ENCODE measurements around the gene RAB13. TPM values are rescaled to one million over a fixed set of nuclear protein-coding genes. Genes with fewer than 3 reads are reported as not detected.

RAB13 gene
- total and polyA plus RNA-seq, 2 of the 8 experiments (the other 6 are each of a cell fraction or from before 2014, with no cell fraction given) = 70.5 to 157 TPM

DNA sequence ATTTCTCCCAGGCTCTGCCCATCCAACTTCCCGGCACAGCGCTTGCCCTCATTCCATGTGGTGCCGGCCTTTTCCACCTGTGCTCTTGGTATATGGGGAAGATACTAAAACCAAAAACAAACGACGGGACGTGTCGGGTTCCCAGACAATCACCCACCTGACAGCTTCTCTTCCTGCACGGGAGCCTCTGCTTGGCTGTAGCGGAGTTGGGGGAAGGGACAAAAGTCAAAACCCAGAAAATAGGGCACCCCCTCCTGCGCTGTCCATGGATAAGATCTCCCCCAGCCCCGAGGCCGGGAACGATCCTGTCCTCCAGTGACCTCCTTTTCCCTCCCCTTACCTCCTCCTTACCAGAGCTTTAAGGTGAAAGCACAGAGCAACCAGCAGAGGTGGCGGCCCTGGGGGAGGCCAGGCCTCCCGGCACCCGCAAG is 9.3 kb downstream of the RAB13 start:
- Histone ChIP-seq H3K27me3 (replicated peaks in 1 of 4; ENCODE audit: control insufficient read depth in 3 of 4, extremely low read depth in 1 of 4, insufficient read depth in 3 of 4, low read length in 3 of 4) (no peaks in the 10 kb centered on the region), H2BK15ac (ENCODE audit: low read length) (no peak overlapping the region), H3K36me3 (ENCODE audit: control insufficient read depth in 2 of 4, insufficient read depth in 4 of 4, low read length in 3 of 4) (peaks cover 12 to 46% (median 25%) of the 10 kb centered on the region in 4 experiments; a peak in 7 of 8 replicates), H3K4me3 (ENCODE audit: extremely low read depth in 1 of 4, insufficient read depth in 2 of 4, low read depth in 3 of 4, low read length in 4 of 4) (peak overlapping the region; percentile 91 to 99 (median 93)), H3K79me2 (ENCODE audit: control insufficient read depth in 1 of 2, insufficient read depth in 2 of 2, low read length in 2 of 2) (peaks cover 0 to 16% of the 10 kb centered on the region in 2 experiments; a peak in 2 of 4 replicates), H2AK5ac (ENCODE audit: low read depth, low read length) (no peak overlapping the region), H2BK12ac (ENCODE audit: low read depth, low read length) (no peak overlapping the region), H3K4ac (replicated peaks; ENCODE audit: insufficient read length, low read depth, low read length) (no peak overlapping the region), H3K9me3 (ENCODE audit: insufficient read depth in 2 of 2, low read depth in 1 of 2, low read length in 1 of 2) (no peaks in the 10 kb centered on the region), H3K27ac (ENCODE audit: low read depth, low read length) (peak overlapping the region; percentile 66), H4K91ac (replicated peaks; ENCODE audit: insufficient read length, low read length) (peak overlapping the region; percentile 64), H2AFZ (ENCODE audit: low read length) (no peak overlapping the region), H3K14ac (ENCODE audit: insufficient read length) (no peak overlapping the region), H3K4me1 (replicated peaks in 1 of 4; ENCODE audit: control insufficient read depth in 3 of 4, insufficient read depth in 4 of 4, low read length in 3 of 4) (no peaks in the 10 kb centered on the region; a peak in 1 of 7 replicates), H4K20me1 (replicated peaks in 1 of 2; ENCODE audit: control insufficient read depth in 1 of 2, insufficient read depth in 2 of 2, low read length in 2 of 2) (no peaks in the 10 kb centered on the region), H4K8ac (ENCODE audit: extremely low read depth, insufficient read depth, low read length) (peak overlapping the region; percentile 82; the same call in 1 of the 2 replicates), H2BK5ac (ENCODE audit: low read depth, low read length) (peak overlapping the region; percentile 75), H4K5ac (ENCODE audit: insufficient read length, low read depth, low read length) (peak overlapping the region; percentile 78), H3K9ac (replicated peaks in 1 of 4; ENCODE audit: extremely low read depth in 1 of 4, low read depth in 3 of 4, low read length in 3 of 4) (peak overlapping the region; percentile 73 to 84 (median 76)), H3K18ac (ENCODE audit: extremely low read depth, low read length) (peak overlapping the region; percentile 96), H2BK20ac (ENCODE audit: low read length) (no peak overlapping the region), H3K4me2 (ENCODE audit: insufficient read depth in 1 of 2, low read depth in 2 of 2, low read length in 2 of 2) (peak overlapping the region; percentile 93 to 98), H2BK120ac (replicated peaks; ENCODE audit: low read depth, low read length) (no peak overlapping the region), H3K23me2 (ENCODE audit: low read depth, low read length) (peaks cover 12% of the 10 kb centered on the region), H3K56ac (replicated peaks; ENCODE audit: insufficient read length, low read depth, low read length) (peak overlapping the region; percentile 5), H3K79me1 (ENCODE audit: low read depth, low read length) (peaks cover 6% of the 10 kb centered on the region), H3K23ac (ENCODE audit: insufficient read length) (no peak overlapping the region)
- no peak for DNase-seq (ENCODE audit: low read depth in 1 of 2, low spot score in 2 of 2)
- CTCF ChIA-PET (ENCODE audit: partially characterized antibody) = interaction anchor here (1.6 to 3.8 kb wide), 6 partner anchors 10 to 180 kb away, joined by 7 to 29 read pairs (median 11); partner anchors contain the start of genes CREB3L4, RAB13 and SLC39A1
- no peak for FAIRE-seq
- WGBS, 2 experiments (ENCODE audit: extremely low coverage in 1 of 2, insufficient coverage in 1 of 2, insufficient read length in 1 of 2, insufficient replicate concordance in 2 of 2, low coverage in 1 of 2, low lambda C conversion rate in 2 of 2, missing lambda C conversion rate in 1 of 2) = 5% methylated on average over 14 of the region's 16 CpGs; no CpG with 5 or more reads in 1 of the 2 experiments
- POLR2A ChIA-PET (ENCODE audit: partially characterized antibody) = interaction anchor here (0.6 to 15.5 kb wide), 16 partner anchors 11 to 330 kb away, joined by 3 to 276 read pairs (median 4); partner anchors contain the start of genes CREB3L4, CRTC2, DENND4B and GATAD2B
- TF ChIP-seq, protein P1, sequence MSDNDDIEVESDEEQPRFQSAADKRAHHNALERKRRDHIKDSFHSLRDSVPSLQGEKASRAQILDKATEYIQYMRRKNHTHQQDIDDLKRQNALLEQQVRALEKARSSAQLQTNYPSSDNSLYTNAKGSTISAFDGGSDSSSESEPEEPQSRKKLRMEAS (IDR thresholded peaks at IDR 0.05) = no peak
- TF ChIP-seq, protein P2, sequence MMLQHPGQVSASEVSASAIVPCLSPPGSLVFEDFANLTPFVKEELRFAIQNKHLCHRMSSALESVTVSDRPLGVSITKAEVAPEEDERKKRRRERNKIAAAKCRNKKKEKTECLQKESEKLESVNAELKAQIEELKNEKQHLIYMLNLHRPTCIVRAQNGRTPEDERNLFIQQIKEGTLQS (IDR thresholded peaks at IDR 0.05; ENCODE audit: insufficient read depth, low read depth, low read length) = no peak
- TF ChIP-seq RAD21 (IDR thresholded peaks at IDR 0.05 in 1 of 2, conservative IDR thresholded peaks at IDR 0.05 in 1 of 2; ENCODE audit: low read depth in 2 of 2, low read length in 2 of 2) (no peak), SP4 (IDR thresholded peaks at IDR 0.05; ENCODE audit: low read length) (no peak), SIN3A (conservative IDR thresholded peaks at IDR 0.05 in 1 of 2, IDR thresholded peaks at IDR 0.05 in 1 of 2; ENCODE audit: low read depth in 1 of 2, low read length in 2 of 2) (0 out of 4 replicates have a peak, but pooled peaks of 1 of the 2 experiments have one; percentile 57), TAF1 (IDR thresholded peaks at IDR 0.05; ENCODE audit: low read depth, low read length) (no peak), POLR2A (IDR thresholded peaks at IDR 0.05; ENCODE audit: control extremely low read depth in 1 of 2, low read depth in 2 of 2, low read length in 2 of 2) (peak in 1 of 2 experiments; percentile 33; a peak in 1 of 3 replicates), POU5F1 (IDR thresholded peaks at IDR 0.05; ENCODE audit: low read depth, low read length) (no peak), SAP30 (IDR thresholded peaks at IDR 0.05; ENCODE audit: insufficient read depth, insufficient replicate concordance, low read length) (peak; percentile 52), TEAD4 (IDR thresholded peaks at IDR 0.05; ENCODE audit: low read depth, low read length) (no peak), TAF7 (optimal IDR thresholded peaks at IDR 0.05; ENCODE audit: borderline replicate concordance, low read depth, low read length) (no peak)

All from H1 (cell line).